ENCODE data around the gene KANSL1L.

- TF ChIP-seq CTCF (IDR thresholded peaks at IDR 0.05; ENCODE audit: low read length) (no peak), EZH2phosphoT487 (IDR thresholded peaks at IDR 0.05; ENCODE audit: low read length) (no peak)
Measured at GRCh38 chr2:210028178-210028577, 143.0 kb downstream of the KANSL1L start.

All from MM.1S (cell line).